NCI-H2171 (cell line): ENCODE measurements around the gene REXO4.
A peak's percentile ranks its signal among the peaks of the same experiment; 100 is the strongest.
"Not testable (repeated sequence)": the region's sequence is repeated elsewhere in the genome, so short reads cannot be mapped to it uniquely, and the experiment has no call there.

Experiments used
- DNase-seq: peaks from one replicate; lab custom pipeline; 2025; lab: John Stamatoyannopoulos, UW

REXO4 gene

GRCh38 chr9:133417541-133418461 lies at the start of gene REXO4:
REXO4 (minus strand) TSS chr9:133418010; CDS start chr9:133417844, 166 bp downstream.
- peak; percentile 96 for DNase-seq

GRCh38 chr9:133467101-133467500 lies 49.3 kb upstream of the REXO4 start:
- no peak for DNase-seq

- no peak for DNase-seq
Measured at GRCh38 chr9:133465984-133466383, 48.2 kb upstream of the REXO4 start.

GRCh38 chr9:133464638-133465037 lies 46.8 kb upstream of the REXO4 start:
- DNase-seq: no peak

- DNase-seq: no peak
Measured at GRCh38 chr9:133463864-133464615, 46.2 kb upstream of the REXO4 start.

GRCh38 chr9:133463234-133463863 lies 45.5 kb upstream of the REXO4 start:
- DNase-seq: peak; percentile 52

GRCh38 chr9:133461975-133462374 lies 44.2 kb upstream of the REXO4 start:
- no peak for DNase-seq

- DNase-seq: peak; percentile 96
Measured at GRCh38 chr9:133460405-133461175, 42.8 kb upstream of the REXO4 start.

GRCh38 chr9:133459476-133460404 lies 41.9 kb upstream of the REXO4 start, which contains the start of gene CACFD1:
CACFD1 (plus strand) TSS chr9:133459978; CDS start chr9:133460067, 89 bp downstream.
- peak; percentile 100 for DNase-seq

GRCh38 chr9:133458643-133459312 lies 41.0 kb upstream of the REXO4 start:
- DNase-seq: no peak

GRCh38 chr9:133457748-133458147 lies 39.9 kb upstream of the REXO4 start:
- no peak for DNase-seq

GRCh38 chr9:133457233-133457632 lies 39.4 kb upstream of the REXO4 start:
- no peak for DNase-seq

GRCh38 chr9:133456409-133456808 lies 38.6 kb upstream of the REXO4 start:
- DNase-seq: no peak

- no peak for DNase-seq
Measured at GRCh38 chr9:133455936-133456335, 38.1 kb upstream of the REXO4 start.

GRCh38 chr9:133454943-133455673 lies 37.3 kb upstream of the REXO4 start:
- no peak for DNase-seq

GRCh38 chr9:133454325-133454724 lies 36.5 kb upstream of the REXO4 start:
- no peak for DNase-seq

GRCh38 chr9:133453651-133454050 lies 35.8 kb upstream of the REXO4 start:
- no peak for DNase-seq

GRCh38 chr9:133452562-133452961 lies 34.8 kb upstream of the REXO4 start:
- no peak for DNase-seq

- DNase-seq: not testable (repeated sequence)
Measured at GRCh38 chr9:133451865-133452264, 34.1 kb upstream of the REXO4 start.
